ENCODE results near the gene GAS2.

GAS2 gene

GRCh38 chr11:22730319-22730718, 63.9 kb downstream of the GAS2 start:
- DNase-seq, result peak in 1 of 2 experiments; percentile 2

- no peak for DNase-seq
These were observed 66.2 kb downstream of the GAS2 start for GRCh38 chr11:22732588-22732987.

- no peak for DNase-seq
These were observed 67.3 kb downstream of the GAS2 start for GRCh38 chr11:22733475-22734248.

- DNase-seq, result no peak
These were observed 68.4 kb downstream of the GAS2 start for GRCh38 chr11:22734628-22735345.

GRCh38 chr11:22742157-22742613, 75.8 kb downstream of the GAS2 start:
- no peak for DNase-seq

- no peak for DNase-seq
These were observed 83.1 kb downstream of the GAS2 start for GRCh38 chr11:22749536-22749935.

- no peak for DNase-seq
These were observed 86.5 kb downstream of the GAS2 start for GRCh38 chr11:22752908-22753310.

- no peak for DNase-seq
These were observed 87.0 kb downstream of the GAS2 start for GRCh38 chr11:22753416-22753815.

- no peak for DNase-seq
These were observed 94.7 kb downstream of the GAS2 start for GRCh38 chr11:22761066-22761465.

GRCh38 chr11:22763166-22763565, 96.8 kb downstream of the GAS2 start:
- DNase-seq, result no peak

- no peak for DNase-seq
These were observed 98.3 kb downstream of the GAS2 start for GRCh38 chr11:22764735-22765134.

GRCh38 chr11:22768281-22768680, 101.9 kb downstream of the GAS2 start:
- no peak for DNase-seq

GRCh38 chr11:22769081-22769480, 102.7 kb downstream of the GAS2 start:
- DNase-seq, result no peak

GRCh38 chr11:22774716-22775115, 108.3 kb downstream of the GAS2 start:
- no peak for DNase-seq

- no peak for DNase-seq
These were observed 108.8 kb downstream of the GAS2 start for GRCh38 chr11:22775248-22775647.

GRCh38 chr11:22778642-22779041, 112.2 kb downstream of the GAS2 start:
- peak in 1 of 2 experiments; percentile 10 for DNase-seq

GRCh38 chr11:22779850-22780249, 113.4 kb downstream of the GAS2 start:
- DNase-seq, result no peak

- no peak for DNase-seq
These were observed 114.7 kb downstream of the GAS2 start for GRCh38 chr11:22780952-22781593.

GRCh38 chr11:22785251-22785650, 118.8 kb downstream of the GAS2 start:
- no peak for DNase-seq

- DNase-seq, result no peak
These were observed 120.1 kb downstream of the GAS2 start for GRCh38 chr11:22786475-22786874.

- DNase-seq, result no peak
These were observed 120.6 kb downstream of the GAS2 start for GRCh38 chr11:22787055-22787454.

GRCh38 chr11:22787551-22788162, 121.2 kb downstream of the GAS2 start:
- DNase-seq, result peak in 1 of 2 experiments; percentile 52

- peak; percentile 76 to 87 for DNase-seq
These were observed 126.1 kb downstream of the GAS2 start for GRCh38 chr11:22792497-22792896.

Data from SW 1271 (cell line).